ENCODE data around the gene PPP1R13B. TPM values are rescaled to one million over a fixed set of nuclear protein-coding genes. Genes with fewer than 3 reads are reported as not detected.
A peak's percentile ranks its signal among the peaks of the same experiment; 100 is the strongest.

Gene PPP1R13B
- total and polyA plus RNA-seq, 8 donors, result 20.9 to 33.9 (median 26.9) TPM

DNA sequence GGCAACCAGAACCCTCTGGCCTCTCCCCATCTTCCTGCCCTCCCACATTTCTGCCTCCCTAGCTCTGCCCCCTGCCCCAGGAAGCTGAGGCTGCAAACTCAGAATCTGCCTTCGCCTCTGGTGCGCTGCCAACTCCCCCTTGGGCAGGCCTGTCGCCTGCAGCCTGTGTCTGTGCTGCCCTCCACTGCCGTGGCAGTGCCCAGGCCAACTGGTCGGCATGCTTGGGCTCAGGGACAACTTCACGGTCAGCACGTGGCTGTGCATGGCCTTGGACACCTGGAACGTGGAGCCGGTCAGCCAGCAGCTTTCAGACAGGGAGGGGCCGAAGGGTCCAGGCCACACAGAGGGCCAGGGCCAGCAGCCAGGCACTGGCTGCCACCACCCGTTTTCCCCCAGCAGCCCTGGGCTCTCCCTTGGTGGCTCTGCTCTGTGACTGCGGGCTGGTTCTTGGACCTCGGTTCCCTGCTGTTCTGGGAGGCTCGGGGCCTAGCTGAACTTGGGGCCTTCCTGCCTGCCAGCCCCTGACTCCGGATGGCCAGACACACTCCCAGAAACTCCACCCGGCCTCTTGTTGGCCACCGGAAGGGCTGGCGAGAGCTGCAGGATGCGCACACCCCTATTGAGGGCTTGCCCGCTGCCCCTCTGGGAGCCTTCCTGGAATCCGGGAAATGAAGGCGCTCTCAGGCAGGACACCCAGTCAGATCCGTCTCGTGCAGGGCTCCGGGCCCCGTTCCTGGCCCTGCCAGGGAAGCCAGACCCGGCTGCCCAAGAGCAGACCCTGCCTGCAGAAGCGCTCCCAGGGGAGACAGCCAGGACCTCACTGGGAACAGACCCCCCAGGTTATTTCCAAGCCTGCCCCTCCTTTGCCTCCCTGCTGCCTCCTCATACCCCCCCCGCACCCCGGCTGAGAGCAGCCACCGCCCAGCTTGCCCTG lies 34.2 kb upstream of the PPP1R13B start:
- Histone ChIP-seq H3K4me1 (peaks cover 29 to 32% (median 30%) of the 10 kb centered on the region in 3 donors), H3K27ac (peak overlapping the region; percentile 80 to 90 (median 86))
- FAIRE-seq, result no peak

DNA sequence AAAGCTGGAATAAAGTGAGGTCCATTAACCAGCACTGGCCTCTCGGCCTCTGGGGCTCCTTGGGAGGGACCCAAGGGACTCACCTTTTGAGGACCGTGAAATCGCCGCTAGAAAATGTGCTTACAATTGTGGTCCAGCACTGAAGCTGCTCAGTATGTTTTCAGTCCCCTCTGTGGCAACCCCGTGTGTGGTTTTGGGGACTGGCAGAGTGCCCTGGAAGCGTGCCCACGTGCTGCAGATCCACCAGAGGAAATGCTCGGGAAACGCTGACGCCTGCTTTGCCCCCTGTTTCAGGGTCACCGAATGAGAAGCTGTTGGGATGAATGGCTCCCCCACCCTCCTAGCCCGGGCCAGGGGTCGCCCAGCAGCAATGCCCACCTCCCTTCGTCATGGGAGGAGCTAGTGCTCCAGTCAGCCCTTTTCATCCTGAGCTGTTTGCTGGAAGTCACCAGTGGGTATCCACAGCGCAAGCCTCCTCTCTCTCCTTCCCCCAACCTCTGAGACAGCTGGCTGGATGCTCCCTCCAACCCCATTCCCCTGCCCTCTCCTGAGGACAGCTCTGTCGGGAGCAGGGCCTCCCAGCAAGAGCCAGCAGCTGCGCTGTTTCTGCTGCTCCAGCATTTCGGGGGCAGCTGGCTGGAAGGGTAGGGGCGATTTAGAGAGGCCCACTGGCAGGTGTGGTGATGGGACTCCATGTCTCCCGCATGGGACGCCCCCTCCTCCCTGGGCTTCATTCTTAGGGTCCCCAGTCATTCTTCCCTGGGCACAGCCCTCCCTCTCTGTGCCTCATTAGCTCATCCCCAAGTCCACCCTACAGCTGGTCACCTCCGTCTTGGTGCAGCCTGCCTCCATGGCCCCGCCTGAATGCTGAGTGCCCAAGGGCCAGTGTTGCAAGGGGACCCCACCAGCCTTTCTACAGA lies 33.2 kb upstream of the PPP1R13B start:
- no peak for FAIRE-seq
- peak; percentile 36 to 54 (median 47) for ATAC-seq
- intact Hi-C loops (cut with DNase I), result no loop called here
- H3K4me3 ChIP-seq, result peak overlapping the region in 2 of 4 donors; percentile 36 to 39
- no peaks in the 10 kb centered on the region for H3K27me3 ChIP-seq
- no peaks in the 10 kb centered on the region for H3K36me3 ChIP-seq
- peak overlapping the region; percentile 80 to 90 (median 86) for H3K27ac ChIP-seq
- 6 to 8% methylated on average over 23 of the region's 23 CpGs for WGBS, 2 donors
- H3K9me3 ChIP-seq, result no peaks in the 10 kb centered on the region
- H3K4me1 ChIP-seq, result peaks cover 29 to 32% (median 30%) of the 10 kb centered on the region in 3 donors
- TF ChIP-seq, protein P1, sequence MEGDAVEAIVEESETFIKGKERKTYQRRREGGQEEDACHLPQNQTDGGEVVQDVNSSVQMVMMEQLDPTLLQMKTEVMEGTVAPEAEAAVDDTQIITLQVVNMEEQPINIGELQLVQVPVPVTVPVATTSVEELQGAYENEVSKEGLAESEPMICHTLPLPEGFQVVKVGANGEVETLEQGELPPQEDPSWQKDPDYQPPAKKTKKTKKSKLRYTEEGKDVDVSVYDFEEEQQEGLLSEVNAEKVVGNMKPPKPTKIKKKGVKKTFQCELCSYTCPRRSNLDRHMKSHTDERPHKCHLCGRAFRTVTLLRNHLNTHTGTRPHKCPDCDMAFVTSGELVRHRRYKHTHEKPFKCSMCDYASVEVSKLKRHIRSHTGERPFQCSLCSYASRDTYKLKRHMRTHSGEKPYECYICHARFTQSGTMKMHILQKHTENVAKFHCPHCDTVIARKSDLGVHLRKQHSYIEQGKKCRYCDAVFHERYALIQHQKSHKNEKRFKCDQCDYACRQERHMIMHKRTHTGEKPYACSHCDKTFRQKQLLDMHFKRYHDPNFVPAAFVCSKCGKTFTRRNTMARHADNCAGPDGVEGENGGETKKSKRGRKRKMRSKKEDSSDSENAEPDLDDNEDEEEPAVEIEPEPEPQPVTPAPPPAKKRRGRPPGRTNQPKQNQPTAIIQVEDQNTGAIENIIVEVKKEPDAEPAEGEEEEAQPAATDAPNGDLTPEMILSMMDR (IDR thresholded peaks at IDR 0.05), result no peak
- peak; percentile 80 to 93 (median 85) for DNase-seq

More for the DNA sequence above, 34.2 kb upstream of the PPP1R13B start:
- intact Hi-C loops (cut with DNase I), result no loop called here
- Histone ChIP-seq H3K4me3 (no peak overlapping the region), H3K9me3 (no peaks in the 10 kb centered on the region), H3K27me3 (no peaks in the 10 kb centered on the region), H3K36me3 (no peaks in the 10 kb centered on the region)
- 43 to 47% methylated on average over 25 to 31 of the region's 31 CpGs for WGBS, 2 donors
- DNase-seq (peak; percentile 80 to 94 (median 90)), ATAC-seq (peak; percentile 63 to 73 (median 67))
- TF ChIP-seq, protein P1 (IDR thresholded peaks at IDR 0.05), result no peak

DNA sequence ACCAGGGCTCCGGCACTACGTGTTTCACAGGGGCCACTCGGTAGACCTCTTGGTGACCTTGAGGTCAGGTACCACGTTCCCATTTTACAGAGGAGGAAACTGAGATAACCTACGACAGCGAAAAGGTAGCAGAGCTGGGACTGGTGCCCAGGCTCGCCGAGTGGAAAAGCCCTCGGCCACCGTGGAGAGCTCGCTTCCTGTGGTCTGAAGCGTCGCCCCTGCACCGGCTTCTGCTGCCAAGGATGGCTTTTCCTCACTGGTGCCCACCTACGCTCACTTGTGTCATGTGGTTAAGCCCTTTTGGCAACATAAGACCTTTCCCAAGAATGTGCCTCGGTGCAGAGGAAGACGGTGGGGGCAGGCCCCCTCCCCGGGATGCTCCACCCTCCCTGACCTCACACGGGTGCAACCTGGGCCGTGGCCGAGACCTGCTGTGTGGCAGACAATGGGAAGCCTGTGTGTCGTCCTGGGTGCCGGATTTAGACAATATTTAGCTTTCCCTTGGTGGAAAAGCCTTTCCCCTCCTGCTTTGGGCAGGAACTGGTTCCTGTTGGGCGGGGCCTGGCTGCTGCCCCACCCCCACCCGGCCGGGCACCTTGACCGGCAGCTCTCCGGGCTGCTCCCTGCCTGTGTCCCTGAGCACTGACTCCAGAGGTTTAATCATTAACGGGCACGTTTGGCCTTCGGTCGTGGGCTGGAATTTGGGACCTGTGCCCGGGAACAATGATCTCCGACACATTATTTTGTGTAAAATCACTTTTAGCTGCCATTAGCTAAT lies 32.4 kb upstream of the PPP1R13B start:
- Histone ChIP-seq H3K27me3 (no peaks in the 10 kb centered on the region), H3K36me3 (no peaks in the 10 kb centered on the region), H3K4me3 (peak overlapping the region in 3 of 4 donors; percentile 11 to 39 (median 36)), H3K9me3 (no peaks in the 10 kb centered on the region), H3K4me1 (peaks cover 29 to 32% (median 30%) of the 10 kb centered on the region in 3 donors), H3K27ac (peak overlapping the region; percentile 80 to 90 (median 86))
- DNase-seq (peak; percentile 87 to 97 (median 96)), FAIRE-seq (no peak), ATAC-seq (peak; percentile 85 to 94 (median 90))
- intact Hi-C loops (cut with DNase I), result no loop called here
- WGBS, 2 donors, result 4% methylated on average over 34 of the region's 34 CpGs
- TF ChIP-seq, protein P1 (IDR thresholded peaks at IDR 0.05), result no peak

DNA sequence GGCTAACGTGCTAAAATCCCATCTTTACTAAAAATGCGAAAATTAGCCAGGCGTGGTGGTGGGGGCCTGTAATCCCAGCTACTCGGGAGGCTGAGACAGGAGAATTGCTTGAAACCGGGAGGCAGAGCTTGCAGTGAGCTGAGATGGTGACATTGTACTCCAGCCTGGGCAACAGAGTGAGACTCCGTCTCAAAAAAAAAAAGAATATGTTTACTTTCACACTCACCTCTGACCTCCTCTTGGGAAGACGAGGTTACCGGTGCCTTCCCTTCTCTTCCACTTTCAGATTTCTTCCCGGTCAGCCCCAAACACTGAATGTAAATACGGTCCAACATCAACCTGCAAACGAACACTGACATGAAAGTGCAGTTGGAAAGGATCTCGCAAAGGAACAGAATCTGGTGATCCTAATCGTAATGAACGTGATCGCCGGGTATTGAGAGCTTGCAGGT lies 31.8 kb upstream of the PPP1R13B start:
- Histone ChIP-seq H3K4me1 (peaks cover 29 to 32% (median 30%) of the 10 kb centered on the region in 3 donors), H3K9me3 (no peaks in the 10 kb centered on the region), H3K27me3 (no peaks in the 10 kb centered on the region), H3K36me3 (no peaks in the 10 kb centered on the region), H3K4me3 (peak overlapping the region in 3 of 4 donors; percentile 11 to 39 (median 36)), H3K27ac (peak overlapping the region; percentile 80 to 90 (median 86))
- DNase-seq, result no peak
- ATAC-seq, result no peak
- intact Hi-C loops (cut with DNase I), result no loop called here
- FAIRE-seq, result no peak
- TF ChIP-seq, protein P1 (IDR thresholded peaks at IDR 0.05), result no peak
- 31 to 33% methylated on average over 16 of the region's 16 CpGs for WGBS, 2 donors
